ENCODE data around the gene CYP8B1.

CYP8B1 gene

GRCh38 chr3:42875325-42876151, at the start of gene CYP8B1:
Gene CYP8B1 (minus strand): TSS chr3:42875879. CDS start chr3:42875816, 63 bp downstream.
- no peak for DNase-seq

- no peak for DNase-seq
Observed at GRCh38 chr3:42923606-42924005, 47.9 kb upstream of the CYP8B1 start.

- no peak for DNase-seq
Observed at GRCh38 chr3:42914771-42915515, 39.3 kb upstream of the CYP8B1 start.

GRCh38 chr3:42911551-42911950, 35.9 kb upstream of the CYP8B1 start:
- DNase-seq = no peak

- DNase-seq = no peak
Observed at GRCh38 chr3:42908675-42909074, 33.0 kb upstream of the CYP8B1 start.

GRCh38 chr3:42906848-42907183, 31.1 kb upstream of the CYP8B1 start:
- DNase-seq = no peak

GRCh38 chr3:42906070-42906847, 30.6 kb upstream of the CYP8B1 start, which contains the start of gene ZNF662:
Gene ZNF662 (plus strand): TSS chr3:42906142. CDS start chr3:42908115, 1,973 bp downstream.
- no peak for DNase-seq

GRCh38 chr3:42905740-42906069, 30.0 kb upstream of the CYP8B1 start:
- no peak for DNase-seq

- no peak for DNase-seq
Observed at GRCh38 chr3:42904076-42904475, 28.4 kb upstream of the CYP8B1 start.

- no peak for DNase-seq
Observed at GRCh38 chr3:42902257-42902656, 26.6 kb upstream of the CYP8B1 start.

- no peak for DNase-seq
Observed at GRCh38 chr3:42901073-42901415, 25.4 kb upstream of the CYP8B1 start.

GRCh38 chr3:42900226-42901072, 24.8 kb upstream of the CYP8B1 start:
- no peak for DNase-seq

GRCh38 chr3:42898896-42899675, 23.4 kb upstream of the CYP8B1 start:
- DNase-seq = no peak

GRCh38 chr3:42895580-42895868, 19.8 kb upstream of the CYP8B1 start:
- DNase-seq = no peak

- no peak for DNase-seq
Observed at GRCh38 chr3:42894698-42895579, 19.3 kb upstream of the CYP8B1 start.

- DNase-seq = no peak
Observed at GRCh38 chr3:42892807-42893206, 17.1 kb upstream of the CYP8B1 start.

GRCh38 chr3:42892169-42892568, 16.5 kb upstream of the CYP8B1 start:
- no peak for DNase-seq

- no peak for DNase-seq
Observed at GRCh38 chr3:42891042-42891441, 15.4 kb upstream of the CYP8B1 start.

- no peak for DNase-seq
Observed at GRCh38 chr3:42887084-42887483, 11.4 kb upstream of the CYP8B1 start.

- DNase-seq = no peak
Observed at GRCh38 chr3:42886294-42886822, 10.7 kb upstream of the CYP8B1 start.

GRCh38 chr3:42884324-42884723, 8.6 kb upstream of the CYP8B1 start:
- DNase-seq = no peak

Data from suppressor macrophage treated with lipopolysaccharide for 4 hours (primary cell).